Stimulated activated CD8-positive, alpha-beta memory T cell treated with anti-CD3 and anti-CD28 coated beads, Interleukin-2, amount 100 ng/mL, for 48 hours (primary cell): ENCODE measurements around the gene NR1H2.
"Not testable (repeated sequence)": the region's sequence is repeated elsewhere in the genome, so short reads cannot be mapped to it uniquely, and the experiment has no call there.

Source experiments
- DNase-seq, 2 donors: peaks; one replicate each; pipeline ENCODE4 v3.0.0-alpha.2; 2020; ENCODE audit warnings: low read depth in 2 of 2

Gene NR1H2

DNA sequence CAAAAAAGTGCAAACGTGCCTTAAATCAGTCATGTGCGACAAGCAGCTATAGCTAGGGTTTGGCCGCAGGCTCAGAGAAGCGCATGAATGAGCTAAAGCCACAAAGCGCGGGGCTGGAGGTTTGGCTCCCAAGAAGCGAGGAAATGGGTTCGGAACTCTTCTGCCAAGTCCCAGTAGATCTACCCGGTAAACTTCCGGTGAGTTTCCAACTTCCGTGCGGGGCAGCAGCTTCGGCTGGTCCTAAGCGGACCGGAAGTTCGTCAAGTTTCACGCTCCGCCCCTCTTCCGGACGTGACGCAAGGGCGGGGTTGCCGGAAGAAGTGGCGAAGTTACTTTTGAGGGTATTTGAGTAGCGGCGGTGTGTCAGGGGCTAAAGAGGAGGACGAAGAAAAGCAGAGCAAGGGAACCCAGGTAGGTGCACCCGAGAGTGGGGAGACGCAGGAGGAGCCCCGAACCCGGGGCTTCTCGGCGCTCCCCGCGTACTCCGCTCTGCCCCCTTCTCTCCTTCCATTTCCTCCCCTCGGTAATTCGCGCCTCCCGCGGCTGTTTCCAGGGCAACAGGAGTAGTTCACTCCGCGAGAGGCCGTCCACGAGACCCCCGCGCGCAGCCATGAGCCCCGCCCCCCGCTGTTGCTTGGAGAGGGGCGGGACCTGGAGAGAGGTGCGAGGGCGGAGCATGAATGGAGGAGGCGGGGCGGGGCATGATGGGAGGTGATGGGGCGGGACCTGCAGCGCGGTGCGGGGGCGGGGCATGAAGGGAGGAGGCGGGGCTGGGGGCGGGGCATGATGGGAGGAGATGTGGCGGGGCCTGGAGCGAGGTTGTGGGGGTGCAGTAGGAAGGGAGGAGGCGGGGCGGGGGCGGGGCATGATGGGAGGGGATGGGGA, at the start of gene NR1H2:
NR1H2 (plus strand) TSS at position 292 of the 885 bp plus-strand sequence. CDS start 1,149 bp downstream, outside the sequence.
- DNase-seq: peak; percentile 88 to 91

DNA sequence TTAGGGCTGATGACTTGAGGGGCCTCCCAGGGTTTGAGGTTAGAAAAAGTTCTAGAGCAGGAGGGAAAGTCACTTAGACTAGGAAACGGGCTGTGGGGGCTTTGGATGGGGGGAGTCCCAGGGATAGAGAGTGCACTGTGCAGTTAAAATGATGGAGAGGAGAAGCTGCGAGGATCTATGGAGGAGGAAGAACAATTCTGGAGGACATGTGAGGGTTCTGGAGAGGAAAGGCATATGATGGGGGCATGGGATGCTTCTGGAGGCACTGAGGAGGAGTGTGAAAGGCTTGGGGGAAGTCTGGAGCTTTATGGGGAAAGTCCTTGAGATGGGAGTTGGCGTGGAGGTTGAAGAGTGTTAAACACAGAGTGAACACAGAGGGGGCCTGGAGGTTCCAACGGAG, 49.2 kb upstream of the NR1H2 start:
- no peak for DNase-seq

DNA sequence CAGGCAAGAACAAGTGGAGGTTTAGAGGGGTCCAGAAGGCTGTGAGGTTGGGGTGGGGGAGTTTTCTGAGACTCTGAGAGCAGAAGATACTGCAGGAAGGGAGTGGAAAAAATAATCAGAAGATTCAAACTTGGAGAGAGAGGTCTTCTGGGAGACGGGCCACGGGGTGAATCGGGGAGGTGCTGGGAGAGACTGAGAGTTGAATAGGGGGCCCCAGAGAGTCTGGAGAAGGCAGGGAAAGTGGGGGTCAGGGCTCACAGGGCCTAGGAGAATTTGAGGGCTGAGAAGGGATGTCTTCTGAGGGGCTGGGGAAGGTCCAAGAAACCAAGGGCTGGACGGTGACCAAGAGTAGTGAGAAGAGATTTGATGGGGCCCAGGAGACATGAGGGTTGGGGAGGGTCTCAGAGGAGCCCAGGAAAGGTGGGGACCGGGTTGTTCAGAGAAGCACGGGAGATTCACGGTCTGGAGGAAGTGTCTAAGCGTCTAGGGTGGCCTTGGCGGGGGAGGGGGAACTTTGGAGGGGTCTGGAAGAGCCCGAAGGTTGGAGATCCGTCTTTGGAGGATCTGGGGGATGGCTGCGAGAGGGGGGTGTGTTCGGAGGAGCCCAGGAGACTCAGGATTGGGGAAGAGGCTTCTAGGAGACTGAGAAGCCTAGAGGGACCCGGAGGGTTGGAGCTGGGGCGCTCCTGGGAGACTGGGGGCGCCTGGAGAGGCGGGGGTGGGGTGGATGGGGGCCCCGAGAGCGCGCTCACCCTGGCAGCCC, 48.6 kb upstream of the NR1H2 start:
- DNase-seq: no peak

DNA sequence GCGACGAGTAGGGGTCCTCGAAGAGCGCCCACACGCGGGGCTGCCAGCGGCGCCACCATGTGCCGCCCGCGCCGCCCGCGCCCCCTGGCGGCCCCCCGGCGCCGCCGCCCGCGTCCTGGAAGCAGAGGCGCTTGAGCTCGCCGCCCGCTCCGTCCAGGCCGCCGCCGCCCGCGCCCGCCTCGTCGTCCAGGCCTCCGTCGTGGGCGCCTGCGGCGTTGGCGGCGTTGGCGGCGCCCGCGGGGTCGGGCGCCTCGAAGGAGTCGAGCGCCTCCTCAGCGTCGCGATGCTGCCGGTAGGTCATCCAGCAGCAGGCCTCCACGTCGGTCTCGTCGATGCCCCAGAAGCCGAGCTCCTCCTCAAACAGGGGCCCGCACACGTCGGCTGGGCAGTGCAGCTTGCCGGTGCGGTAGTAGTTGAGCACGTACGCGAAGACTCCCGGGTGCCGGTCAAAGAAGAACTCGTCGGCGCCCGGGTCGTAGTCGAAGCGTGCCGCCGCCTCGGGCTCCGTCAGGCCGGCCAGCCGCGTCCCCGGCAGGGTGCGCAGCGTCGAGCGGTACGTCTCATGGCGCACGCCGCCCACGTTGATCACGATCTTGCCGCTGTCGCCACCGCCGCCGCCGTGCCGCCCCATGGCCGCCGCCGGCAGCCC, 47.9 kb upstream of the NR1H2 start:
- peak in 1 of 2 donors; percentile 36 for DNase-seq

DNA sequence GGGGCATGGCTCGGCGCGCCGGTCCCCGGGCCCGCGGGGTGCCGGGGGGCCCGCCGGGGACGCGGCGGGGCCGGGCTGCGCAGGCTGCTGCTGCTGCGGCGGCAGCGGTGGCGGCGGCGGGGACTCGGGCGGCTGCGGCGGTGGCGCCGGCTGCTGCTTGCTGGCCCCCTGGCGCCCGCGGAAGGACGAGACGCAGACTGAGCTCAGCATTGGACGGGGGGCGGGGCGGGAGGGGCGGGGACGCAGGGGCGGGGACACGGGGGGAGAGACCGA, 47.4 kb upstream of the NR1H2 start:
- no peak for DNase-seq

DNA sequence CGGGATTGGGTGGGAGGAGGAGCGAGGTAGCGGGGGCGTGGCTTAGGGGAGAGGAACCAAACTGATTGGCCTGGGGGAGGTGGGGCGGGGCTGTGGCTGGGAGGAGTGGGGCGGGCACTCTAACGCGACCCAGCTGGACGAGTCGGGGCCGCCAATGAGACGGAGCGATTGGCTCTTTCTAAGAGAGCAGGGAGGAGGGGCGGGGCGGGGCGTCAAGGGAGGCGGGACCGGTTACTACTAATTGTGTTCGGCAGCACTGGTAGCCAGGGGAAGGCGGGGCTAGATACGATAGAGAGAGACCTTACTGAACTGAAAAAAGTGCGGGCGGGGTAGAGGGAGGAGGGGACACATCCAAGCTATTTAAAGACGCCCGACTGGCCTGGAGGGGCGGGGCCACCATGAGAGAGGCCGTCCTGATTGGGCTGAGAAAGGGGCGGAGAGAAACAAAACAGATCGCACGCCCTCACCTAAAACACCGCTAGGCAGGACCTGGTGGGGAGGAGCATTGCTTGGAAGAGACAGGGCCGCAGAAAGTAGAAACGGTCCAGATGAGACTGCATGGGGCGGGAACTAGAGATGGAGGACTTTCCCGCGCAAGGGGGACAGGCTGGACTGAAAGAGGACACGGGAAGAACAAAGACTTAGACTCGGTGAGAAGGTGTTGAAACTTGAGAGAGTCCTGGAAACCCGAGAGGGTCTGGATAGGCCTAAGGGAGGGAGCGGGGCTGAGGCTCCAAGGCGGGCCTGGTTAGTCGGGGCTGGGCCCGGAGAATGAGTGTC, 46.9 kb upstream of the NR1H2 start, which contains the start of gene KCNC3:
KCNC3 (minus strand) TSS at position 232 of the 780 bp plus-strand sequence. CDS start 295 bp downstream, outside the sequence.
- peak; percentile 77 to 99 for DNase-seq

DNA sequence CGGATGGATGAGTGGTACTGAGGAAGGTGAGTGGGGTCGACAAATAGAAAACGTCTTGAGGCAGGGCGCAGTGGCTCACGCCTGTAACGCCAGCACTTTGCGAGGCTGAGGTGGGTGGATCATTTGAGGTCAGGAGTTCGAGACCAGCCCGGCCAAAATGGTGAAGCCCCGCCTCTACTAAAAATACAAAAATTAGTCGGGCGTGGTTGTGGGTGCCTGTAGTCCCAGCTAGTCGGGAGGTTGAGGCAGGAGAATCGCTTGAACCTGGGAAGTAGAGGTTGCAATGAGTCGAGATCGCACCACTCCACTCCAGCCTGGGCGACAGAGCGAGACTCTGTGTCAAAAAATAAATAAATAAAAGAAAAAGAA, 46.3 kb upstream of the NR1H2 start:
- not testable (repeated sequence) for DNase-seq

DNA sequence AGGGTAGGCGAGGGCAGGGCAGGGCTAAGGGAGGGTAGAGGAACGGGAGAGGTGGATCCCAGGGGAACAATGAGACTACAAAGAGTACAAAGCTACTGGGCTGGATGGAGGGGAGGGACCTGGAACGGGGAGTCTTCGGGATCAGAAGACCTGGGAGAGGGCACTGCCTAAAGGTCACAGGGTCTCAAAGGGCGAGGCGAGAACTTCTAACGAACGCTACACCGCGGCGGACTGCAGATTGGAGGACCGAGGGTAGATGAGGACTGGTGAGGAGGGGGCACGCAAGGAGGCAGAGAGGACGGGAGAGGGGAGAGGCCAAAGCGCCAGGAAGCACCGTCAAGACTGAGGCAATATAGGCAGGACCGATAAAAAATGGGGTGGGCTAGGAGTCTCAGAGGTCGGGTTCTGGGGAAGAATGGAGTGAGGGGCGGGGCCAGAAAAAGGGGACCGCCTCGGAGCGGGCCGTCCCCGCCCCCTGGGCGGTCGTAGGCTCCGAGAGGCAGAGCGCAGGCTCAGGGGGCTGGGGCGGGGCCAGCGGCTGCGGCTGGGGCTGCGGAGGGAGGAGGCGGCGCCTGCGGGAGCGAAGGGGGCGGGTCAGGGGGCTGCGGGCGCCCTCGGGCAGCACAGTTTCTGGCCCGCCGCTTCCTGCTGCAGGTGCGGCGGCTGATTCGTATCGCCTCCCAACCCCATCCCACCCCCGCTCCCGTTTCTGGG, 45.7 kb upstream of the NR1H2 start:
- peak; percentile 74 to 87 for DNase-seq

DNA sequence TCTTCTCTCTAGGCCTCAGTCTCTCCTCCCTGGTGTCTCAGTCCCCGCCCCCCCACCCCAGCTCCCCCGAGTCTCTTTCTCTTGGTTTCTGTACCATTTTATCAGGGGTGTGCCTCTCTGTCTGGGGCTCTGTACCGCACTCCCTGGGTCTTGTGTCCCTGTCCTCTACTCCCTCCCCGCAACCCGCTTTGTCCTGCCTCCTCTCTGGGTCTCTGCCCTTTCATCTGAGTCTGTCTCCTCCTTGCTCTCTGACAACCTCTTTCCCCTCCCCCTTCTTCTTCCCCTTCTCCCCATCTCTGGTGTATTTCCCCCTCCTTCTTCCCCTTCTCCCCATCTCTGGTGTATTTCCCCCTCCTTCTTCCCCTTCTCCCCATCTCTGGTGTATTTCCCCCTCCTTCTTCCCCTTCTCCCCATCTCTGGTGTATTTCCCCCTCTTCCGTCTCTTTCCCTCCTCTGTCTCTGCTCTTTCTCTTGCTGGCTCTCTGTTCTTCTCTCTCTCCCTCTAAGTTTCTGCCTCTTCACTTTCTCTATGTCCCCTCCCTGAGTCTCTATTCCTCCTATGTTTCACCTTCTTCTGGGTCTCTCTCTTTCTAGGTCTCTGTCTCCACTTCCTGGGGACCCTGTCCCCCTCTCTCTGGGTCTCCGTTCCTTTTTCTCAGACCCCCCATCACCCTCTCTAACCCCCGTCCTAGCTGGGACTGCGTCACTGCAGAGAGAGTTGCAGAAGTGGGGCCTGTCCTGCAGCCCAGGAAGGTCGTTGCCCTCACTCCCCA, 44.9 kb upstream of the NR1H2 start:
- DNase-seq: no peak

DNA sequence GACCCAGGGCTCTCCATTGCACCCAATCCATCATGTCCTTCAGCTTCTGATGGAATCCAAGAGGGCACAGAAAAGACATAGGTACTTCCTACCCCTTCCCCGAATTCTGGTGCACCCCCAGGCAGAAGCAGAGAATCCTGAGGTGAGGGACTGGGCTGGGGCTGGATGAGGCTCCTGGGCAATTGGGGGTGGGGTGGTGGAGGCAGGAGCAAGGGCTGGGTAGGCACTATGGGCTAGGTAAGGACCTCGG, 44.3 kb upstream of the NR1H2 start:
- DNase-seq: no peak

DNA sequence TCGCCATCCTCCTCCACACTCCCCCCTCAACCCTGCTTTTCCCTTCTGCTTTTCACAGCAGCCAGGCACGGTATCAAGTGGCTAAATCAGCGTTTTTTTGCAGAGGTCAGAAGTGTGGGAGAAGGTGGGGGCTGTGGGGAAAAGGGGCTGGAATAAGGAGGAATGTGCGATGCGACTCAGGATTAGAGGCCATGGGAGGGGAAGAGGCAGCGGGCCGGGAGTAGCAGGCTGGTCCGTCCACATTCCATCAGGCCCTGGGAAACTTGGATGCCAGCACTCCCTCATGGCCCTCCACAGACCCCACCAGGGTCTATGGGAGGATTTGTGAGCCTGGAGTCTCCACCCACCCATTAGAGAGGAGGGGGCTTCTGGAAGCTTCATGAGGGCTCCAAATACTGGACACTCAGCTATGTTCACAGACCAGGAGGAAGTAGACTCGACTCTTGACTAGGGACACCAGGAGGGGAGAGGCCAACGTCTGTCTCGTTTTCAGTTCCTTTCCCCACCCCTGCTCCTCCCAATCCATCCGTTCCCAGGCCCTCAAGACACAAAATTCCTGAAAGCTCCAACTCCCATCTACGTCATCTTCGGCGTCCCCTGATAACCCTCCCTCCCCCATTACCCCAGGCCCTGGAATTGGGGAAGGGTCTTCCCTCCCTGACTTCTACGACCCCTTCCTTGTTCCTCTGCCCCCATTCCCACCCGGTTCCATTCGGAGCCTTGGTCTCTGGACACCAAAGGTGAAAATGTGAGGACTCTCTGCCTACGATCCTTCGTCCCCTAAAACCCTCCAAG, 43.8 kb upstream of the NR1H2 start:
- no peak for DNase-seq

DNA sequence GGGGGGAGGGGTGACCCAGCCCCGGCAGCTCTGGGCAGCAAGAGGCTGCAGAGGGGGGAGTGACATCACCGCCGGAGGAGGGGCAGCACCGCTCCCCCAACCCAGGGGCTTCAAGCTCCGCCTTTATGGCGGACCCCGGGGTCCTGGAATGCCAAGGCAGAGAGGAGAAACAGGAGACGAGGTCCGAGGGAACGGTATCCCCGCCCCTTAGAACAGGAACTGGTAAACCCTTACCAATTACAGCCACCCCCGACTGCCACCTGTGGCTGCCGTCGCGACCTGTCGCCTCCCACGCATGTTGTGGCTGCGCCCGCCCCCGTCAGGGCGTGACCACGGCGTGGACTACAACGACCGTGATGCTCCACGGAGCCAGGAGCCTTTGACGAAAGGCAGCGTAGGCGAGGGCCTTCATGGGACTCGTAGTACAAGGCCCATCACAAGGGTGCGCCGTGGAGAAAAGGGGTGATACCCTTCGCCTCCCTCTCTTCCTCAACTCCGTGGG, 43.0 kb upstream of the NR1H2 start:
- DNase-seq: peak; percentile 82 to 97

DNA sequence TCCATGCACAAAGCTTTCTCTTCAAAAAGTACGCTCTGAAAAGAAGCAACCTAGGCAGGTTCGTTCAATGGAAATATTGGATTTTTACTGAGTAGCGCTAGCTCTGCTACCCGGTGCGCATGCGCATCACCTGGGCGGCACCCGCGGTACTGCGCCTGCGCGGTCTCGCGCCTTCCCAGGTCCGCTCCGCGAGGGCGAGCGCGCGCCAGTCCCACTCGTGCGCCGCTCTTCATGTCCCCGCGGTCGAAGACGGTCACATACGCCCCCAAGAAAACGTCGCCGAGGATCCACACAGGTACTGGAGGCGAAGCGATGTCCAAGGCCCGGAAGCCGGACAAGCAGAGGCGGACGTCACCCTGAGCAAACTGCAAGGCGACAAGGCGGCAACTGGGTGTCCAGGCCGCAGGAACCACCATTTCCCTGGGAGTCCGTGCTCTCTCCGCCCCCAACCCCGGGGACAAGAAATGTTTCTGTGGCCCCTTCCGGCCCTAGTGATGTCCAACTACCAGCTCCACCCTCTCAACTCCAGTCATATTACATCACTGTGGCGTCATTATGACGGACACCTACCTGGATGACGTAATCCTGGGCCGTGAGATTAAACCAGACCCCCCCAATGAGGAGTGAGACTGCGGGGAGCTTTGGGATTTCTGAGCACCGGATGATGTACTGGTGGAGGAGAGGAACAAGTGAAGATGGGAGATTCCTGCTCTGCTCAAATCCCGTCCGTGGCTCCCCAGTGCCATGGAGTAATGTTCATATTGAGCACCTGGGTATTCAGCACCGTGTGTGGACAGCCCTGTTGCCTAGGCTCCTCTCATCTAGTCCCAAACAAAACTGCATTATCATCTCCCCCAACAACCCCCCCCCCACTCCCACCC, 42.3 kb upstream of the NR1H2 start:
- DNase-seq: peak; percentile 80 to 81

DNA sequence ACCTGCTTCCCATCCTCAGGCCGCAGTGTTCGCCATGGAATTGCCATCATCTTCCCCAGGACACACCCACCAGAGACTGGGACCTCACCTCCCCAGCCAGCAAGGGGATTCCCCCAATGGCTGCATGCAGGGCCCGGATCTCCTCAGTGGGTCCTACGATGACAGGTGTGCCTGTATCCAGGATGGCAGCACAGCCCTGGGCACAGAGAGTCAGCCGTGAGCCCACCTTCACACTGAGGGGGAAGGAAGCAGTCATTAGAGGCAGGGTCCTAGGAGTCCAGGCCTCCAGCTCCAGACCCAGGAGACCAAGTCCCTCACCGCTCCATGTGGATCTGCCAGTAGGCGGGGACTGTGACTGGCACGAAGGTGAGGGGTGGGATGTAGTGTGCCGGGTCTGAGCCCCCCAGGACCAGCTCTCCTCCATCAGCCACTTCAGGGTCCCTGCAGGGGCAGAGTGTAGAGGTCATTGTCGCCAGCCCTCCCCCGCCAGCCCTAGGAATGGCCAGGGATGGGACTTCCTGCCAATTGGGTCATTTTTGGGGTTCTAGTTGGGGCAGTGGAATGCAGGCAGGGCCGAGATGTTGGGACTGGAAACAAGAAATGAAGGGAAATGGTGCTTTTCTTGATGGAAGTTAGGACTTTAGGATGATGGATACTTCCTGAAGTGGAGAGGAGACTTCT, 41.4 kb upstream of the NR1H2 start:
- no peak for DNase-seq

DNA sequence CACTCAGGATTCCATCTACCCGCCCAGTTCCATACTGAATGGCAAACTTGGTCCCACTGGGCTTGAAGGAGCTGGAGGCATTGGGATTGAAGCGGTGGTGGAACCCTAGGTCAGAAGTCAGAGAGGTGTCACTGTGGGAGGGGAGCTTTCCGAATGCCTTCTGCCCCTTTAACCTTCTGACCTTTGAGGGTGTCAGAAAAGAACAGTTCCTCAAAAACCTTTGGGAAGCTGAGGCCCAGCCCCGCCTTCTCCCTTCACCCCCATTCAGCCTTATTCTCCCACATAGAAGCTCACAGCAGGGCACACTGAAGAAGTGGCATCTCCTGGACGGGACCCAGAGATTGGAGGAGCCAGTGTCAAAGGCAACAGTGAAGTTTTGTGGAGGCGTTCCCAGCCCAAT, 39.2 kb upstream of the NR1H2 start:
- not testable (repeated sequence) for DNase-seq

DNA sequence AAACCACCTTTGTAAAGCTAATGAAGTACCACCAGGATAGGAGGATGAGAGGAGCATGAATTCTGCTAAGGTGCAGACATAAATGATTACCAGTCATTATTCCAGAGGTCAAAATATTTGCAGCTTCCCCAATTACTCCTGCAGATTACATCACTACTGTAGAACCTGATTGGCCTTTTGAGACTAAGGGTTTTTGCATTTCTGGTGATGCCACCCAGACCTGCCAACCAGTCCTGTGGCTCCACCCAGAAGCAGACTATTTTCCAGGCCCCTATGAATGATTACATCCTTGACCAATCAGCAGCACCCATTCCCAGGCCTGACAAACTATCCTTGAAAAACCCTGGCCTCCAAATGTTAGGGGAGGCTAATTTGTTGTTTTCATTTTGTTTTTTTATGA, 35.9 kb upstream of the NR1H2 start:
- DNase-seq: no peak

DNA sequence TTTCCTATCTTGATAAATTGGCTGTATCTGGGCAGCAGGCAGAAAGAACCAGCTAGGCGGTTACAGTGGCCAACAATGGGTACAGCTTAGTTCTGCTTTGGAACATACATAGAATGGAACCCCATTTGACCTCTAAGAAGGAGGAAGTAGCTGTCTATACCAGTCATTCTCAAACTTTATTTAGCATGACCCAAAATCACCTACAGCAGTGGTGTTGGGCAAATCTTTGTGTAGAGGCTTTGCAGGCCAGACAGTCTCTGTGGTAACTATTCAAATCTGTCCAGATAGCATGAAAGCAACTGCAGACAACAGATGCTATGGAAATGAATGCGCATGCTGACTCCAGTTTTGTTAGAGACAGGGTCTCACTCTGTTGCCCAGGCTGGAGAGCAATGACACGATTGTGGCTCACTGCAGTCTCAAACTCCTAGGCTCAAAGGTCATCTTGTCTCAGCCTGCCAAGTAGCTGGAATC, 35.1 kb upstream of the NR1H2 start:
- no peak for DNase-seq
